HEK293T (cell line): Measurements from ENCODE around the gene SLC39A6.

ENCODE experiments used
- BHLHE40 ChIP-seq: fragments of 450-650 bp; IDR thresholded peaks from 2 replicates; pipeline ENCODE4 v1.6.1; 2016; ENCODE audit warnings: mild to moderate bottlenecking, moderate library complexity, borderline replicate concordance
- CTBP1 ChIP-seq: fragments of 450-650 bp; IDR thresholded peaks from 2 replicates; pipeline ENCODE4 v1.6.1; 2016; ENCODE audit warnings: borderline replicate concordance
- ELF4 ChIP-seq: fragments of 450-650 bp; IDR thresholded peaks from 2 replicates; pipeline ENCODE4 v1.6.1; 2017; ENCODE audit warnings: antibody characterized with exemption
- FOXA1 ChIP-seq: fragments of 450-650 bp; IDR thresholded peaks from 2 replicates; pipeline ENCODE4 v1.6.1; 2016; ENCODE audit warnings: mild to moderate bottlenecking
- FOXM1 ChIP-seq: fragments of 450-650 bp; IDR thresholded peaks from 2 replicates; pipeline ENCODE4 v1.6.1; 2017; ENCODE audit warnings: mild to moderate bottlenecking, borderline replicate concordance
- L3MBTL2 ChIP-seq: fragments of 450-650 bp; conservative IDR thresholded peaks from 2 replicates; pipeline ENCODE4 v1.6.1; 2016; ENCODE audit warnings: mild to moderate bottlenecking
- LEF1 ChIP-seq: fragments of 450-650 bp; IDR thresholded peaks from 2 replicates; pipeline ENCODE4 v1.6.1; 2017; ENCODE audit warnings: mild to moderate bottlenecking, borderline replicate concordance
- NFRKB ChIP-seq: fragments of 450-650 bp; IDR thresholded peaks from 2 replicates; pipeline ENCODE4 v1.6.1; 2016; ENCODE audit warnings: mild to moderate bottlenecking, moderate library complexity
- SP1 ChIP-seq: fragments of 450-650 bp; IDR thresholded peaks from 2 replicates; pipeline ENCODE4 v1.6.1; 2017
- SUZ12 ChIP-seq: fragments of 450-650 bp; IDR thresholded peaks from 2 replicates; pipeline ENCODE4 v1.6.1; 2016; ENCODE audit warnings: mild to moderate bottlenecking
- ZNF384 ChIP-seq: fragments of 450-650 bp; IDR thresholded peaks from 2 replicates; pipeline ENCODE4 v1.6.1; 2016
- TF ChIP-seq, protein P1 (sequence below): fragments of 450-650 bp; IDR thresholded peaks from 2 replicates; pipeline ENCODE4 v1.6.1; 2016

DNA sequence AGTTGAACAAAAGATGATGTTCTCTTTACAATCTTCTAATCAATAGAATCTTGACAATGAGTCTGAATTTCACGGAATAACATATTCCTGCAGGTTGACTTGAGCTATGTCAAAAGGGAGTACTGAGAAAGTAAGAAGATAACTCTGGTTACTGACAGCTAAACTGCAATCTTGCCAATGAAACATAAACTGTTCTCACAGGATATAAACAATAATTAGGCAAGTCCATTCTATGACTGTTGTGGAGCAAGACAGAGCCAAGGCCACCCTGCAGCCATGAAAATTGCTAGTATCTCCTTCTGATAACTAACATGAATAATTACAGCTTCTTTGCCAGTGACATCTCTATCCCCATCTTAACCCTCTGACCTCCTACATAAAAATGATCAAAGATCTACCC is 55.5 kb downstream of the SLC39A6 start:
- TF ChIP-seq LEF1 (no peak), ELF4 (no peak), FOXM1 (no peak), SP1 (no peak), CTBP1 (no peak), SUZ12 (no peak), L3MBTL2 (no peak), BHLHE40 (no peak), FOXA1 (no peak), ZNF384 (no peak), NFRKB (no peak)
- TF ChIP-seq, protein P1, sequence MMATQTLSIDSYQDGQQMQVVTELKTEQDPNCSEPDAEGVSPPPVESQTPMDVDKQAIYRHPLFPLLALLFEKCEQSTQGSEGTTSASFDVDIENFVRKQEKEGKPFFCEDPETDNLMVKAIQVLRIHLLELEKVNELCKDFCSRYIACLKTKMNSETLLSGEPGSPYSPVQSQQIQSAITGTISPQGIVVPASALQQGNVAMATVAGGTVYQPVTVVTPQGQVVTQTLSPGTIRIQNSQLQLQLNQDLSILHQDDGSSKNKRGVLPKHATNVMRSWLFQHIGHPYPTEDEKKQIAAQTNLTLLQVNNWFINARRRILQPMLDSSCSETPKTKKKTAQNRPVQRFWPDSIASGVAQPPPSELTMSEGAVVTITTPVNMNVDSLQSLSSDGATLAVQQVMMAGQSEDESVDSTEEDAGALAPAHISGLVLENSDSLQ, result 0 out of 2 replicates have a peak, but pooled peaks have one; percentile 4
